ENCODE data around the gene DCTN1.

Gene DCTN1

GRCh38 chr2:74321737-74322136 is 58.4 kb downstream of the DCTN1 start:
- DNase-seq (ENCODE audit: low spot score), result no peak

GRCh38 chr2:74317701-74318100 is 62.4 kb downstream of the DCTN1 start:
- DNase-seq (ENCODE audit: low spot score), result no peak

DNA sequence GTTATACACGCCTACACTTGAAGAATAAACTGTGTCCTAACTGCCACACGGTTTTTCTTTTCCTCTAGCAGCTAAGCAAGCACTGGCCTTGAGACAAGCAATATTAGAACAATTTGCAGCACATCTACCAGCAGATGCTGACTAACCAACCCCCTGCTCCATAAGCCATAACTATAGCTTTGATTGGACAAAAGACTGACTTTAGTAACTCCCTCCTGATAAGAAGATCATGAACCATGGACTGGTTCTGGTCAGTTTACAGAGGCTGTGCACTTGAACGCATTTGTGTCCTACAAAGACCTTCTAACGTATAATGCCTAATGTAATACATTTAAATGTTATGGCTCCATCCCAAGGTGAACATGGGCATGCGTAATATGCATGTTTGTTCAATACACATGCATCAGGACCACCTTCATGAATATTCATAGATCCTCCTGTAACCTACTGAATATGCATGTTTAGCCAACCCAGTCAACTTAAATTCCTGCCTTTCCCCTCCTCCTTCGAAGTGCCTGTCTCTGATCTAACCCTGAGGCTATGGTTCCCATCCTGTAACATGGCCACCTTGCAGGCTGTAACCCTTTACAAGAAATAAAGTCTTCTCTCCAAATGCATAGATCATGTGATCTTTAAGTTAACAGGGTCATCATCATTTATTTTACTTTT is 63.4 kb downstream of the DCTN1 start:
- no peak for DNase-seq (ENCODE audit: low spot score)

- DNase-seq (ENCODE audit: low spot score), result no peak
Measured at GRCh38 chr2:74314107-74314506, 66.0 kb downstream of the DCTN1 start.

DNA sequence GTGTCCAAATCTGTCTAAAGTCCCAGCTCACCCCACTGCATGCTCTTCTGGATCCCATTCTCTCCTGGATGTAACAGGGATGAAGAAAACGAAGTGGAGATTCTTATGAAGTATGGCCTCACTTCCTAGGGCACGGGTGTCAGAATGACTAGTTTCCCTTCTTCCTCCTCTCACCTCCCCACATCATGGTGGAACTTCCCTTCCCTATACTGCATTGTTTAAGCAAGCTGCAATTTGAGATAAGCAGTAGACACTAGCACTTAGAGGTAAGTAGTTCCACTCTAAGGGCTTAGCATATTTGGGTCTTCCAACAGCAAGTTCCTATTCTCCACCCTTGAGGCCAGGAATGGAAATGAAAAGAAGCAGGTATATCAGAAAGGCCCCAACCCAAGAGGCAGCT is 66.6 kb downstream of the DCTN1 start:
- no peak for DNase-seq (ENCODE audit: low spot score)

GRCh38 chr2:74312913-74313312 is 67.2 kb downstream of the DCTN1 start:
- no peak for DNase-seq (ENCODE audit: low spot score)

Measured in cerebellar cortex (tissue), 1 donor.